ENCODE measurements around the gene CADPS2.

The CADPS2 gene

GRCh38 chr7:122673951-122674350 is 212.3 kb downstream of the CADPS2 start:
- no peak overlapping the region for H3K4me3 ChIP-seq (ENCODE audit: insufficient read depth, low read length, poor library complexity, severe bottlenecking)
- H3K9me3 ChIP-seq (ENCODE audit: insufficient read depth, low read length) = no peaks in the 10 kb centered on the region
- no peaks in the 10 kb centered on the region for H3K9me2 ChIP-seq (replicated peaks; ENCODE audit: insufficient read depth, low read length)
- H3F3A ChIP-seq (ENCODE audit: insufficient read depth) = no peaks in the 10 kb centered on the region
- no peaks in the 10 kb centered on the region for H3K27me3 ChIP-seq (ENCODE audit: low read length)
- no peaks in the 10 kb centered on the region for H3K79me2 ChIP-seq (ENCODE audit: insufficient read depth, low read length)
- no peak for TF ChIP-seq EZH2phosphoT487 (conservative IDR thresholded peaks at IDR 0.05; ENCODE audit: low read length)
- TF ChIP-seq CTCF (IDR thresholded peaks at IDR 0.05; ENCODE audit: insufficient read depth, low read length, poor library complexity, severe bottlenecking) = no peak
- no peaks in the 10 kb centered on the region for H3K36me3 ChIP-seq (ENCODE audit: low read length)
- no peak overlapping the region for H3K9ac ChIP-seq (ENCODE audit: low read length)
- no peak overlapping the region for H3K27ac ChIP-seq (ENCODE audit: low read depth, low read length)
- no peaks in the 10 kb centered on the region for H4K20me1 ChIP-seq (ENCODE audit: low read depth, low read length)
- H3K4me2 ChIP-seq (ENCODE audit: low read depth, low read length, poor library complexity, severe bottlenecking) = no peak overlapping the region
- no peak overlapping the region for H2AFZ ChIP-seq (ENCODE audit: low read depth, low read length, severe bottlenecking)

- H2AFZ ChIP-seq (ENCODE audit: low read depth, low read length, severe bottlenecking) = no peak overlapping the region
- H4K20me1 ChIP-seq (ENCODE audit: low read depth, low read length) = no peaks in the 10 kb centered on the region
- H3K4me2 ChIP-seq (ENCODE audit: low read depth, low read length, poor library complexity, severe bottlenecking) = no peak overlapping the region
- H3F3A ChIP-seq (ENCODE audit: insufficient read depth) = no peaks in the 10 kb centered on the region
- TF ChIP-seq EZH2phosphoT487 (conservative IDR thresholded peaks at IDR 0.05; ENCODE audit: low read length) = no peak
- no peak for TF ChIP-seq CTCF (IDR thresholded peaks at IDR 0.05; ENCODE audit: insufficient read depth, low read length, poor library complexity, severe bottlenecking)
- no peak overlapping the region for H3K4me3 ChIP-seq (ENCODE audit: insufficient read depth, low read length, poor library complexity, severe bottlenecking)
- H3K27ac ChIP-seq (ENCODE audit: low read depth, low read length) = no peak overlapping the region
- H3K27me3 ChIP-seq (ENCODE audit: low read length) = no peaks in the 10 kb centered on the region
- no peaks in the 10 kb centered on the region for H3K9me3 ChIP-seq (ENCODE audit: insufficient read depth, low read length)
- no peaks in the 10 kb centered on the region for H3K9me2 ChIP-seq (replicated peaks; ENCODE audit: insufficient read depth, low read length)
- H3K79me2 ChIP-seq (ENCODE audit: insufficient read depth, low read length) = no peaks in the 10 kb centered on the region
- H3K36me3 ChIP-seq (ENCODE audit: low read length) = no peaks in the 10 kb centered on the region
- H3K9ac ChIP-seq (ENCODE audit: low read length) = no peak overlapping the region
These were observed 213.7 kb downstream of the CADPS2 start for GRCh38 chr7:122672536-122672935.

GRCh38 chr7:122663733-122664132 is 222.5 kb downstream of the CADPS2 start:
- Histone ChIP-seq H3K79me2 (ENCODE audit: insufficient read depth, low read length) (no peaks in the 10 kb centered on the region), H3K4me3 (ENCODE audit: insufficient read depth, low read length, poor library complexity, severe bottlenecking) (no peak overlapping the region), H3K36me3 (ENCODE audit: low read length) (no peaks in the 10 kb centered on the region), H2AFZ (ENCODE audit: low read depth, low read length, severe bottlenecking) (no peak overlapping the region), H3K27ac (ENCODE audit: low read depth, low read length) (no peak overlapping the region), H4K20me1 (ENCODE audit: low read depth, low read length) (no peaks in the 10 kb centered on the region), H3F3A (ENCODE audit: insufficient read depth) (no peaks in the 10 kb centered on the region), H3K4me2 (ENCODE audit: low read depth, low read length, poor library complexity, severe bottlenecking) (no peak overlapping the region), H3K27me3 (ENCODE audit: low read length) (no peaks in the 10 kb centered on the region), H3K9ac (ENCODE audit: low read length) (no peak overlapping the region), H3K9me3 (ENCODE audit: insufficient read depth, low read length) (no peaks in the 10 kb centered on the region), H3K9me2 (replicated peaks; ENCODE audit: insufficient read depth, low read length) (no peaks in the 10 kb centered on the region)
- TF ChIP-seq CTCF (IDR thresholded peaks at IDR 0.05; ENCODE audit: insufficient read depth, low read length, poor library complexity, severe bottlenecking) (no peak), EZH2phosphoT487 (conservative IDR thresholded peaks at IDR 0.05; ENCODE audit: low read length) (no peak)
